GM10266 (cell line): ENCODE measurements around the gene PDXK.

Experiments
- DNase-seq: peaks from one replicate; pipeline ENCODE4 v3.0.0; 2012; ENCODE audit errors: extremely low spot score
- TF ChIP-seq, protein P1 (sequence below): IDR thresholded peaks from 2 replicates; pipeline ENCODE4 v1.5.1; 2012; ENCODE audit warnings: mild to moderate bottlenecking, low read depth; ENCODE audit not compliant: control insufficient read depth, insufficient read depth; ENCODE audit errors: missing control alignments

The PDXK gene

DNA sequence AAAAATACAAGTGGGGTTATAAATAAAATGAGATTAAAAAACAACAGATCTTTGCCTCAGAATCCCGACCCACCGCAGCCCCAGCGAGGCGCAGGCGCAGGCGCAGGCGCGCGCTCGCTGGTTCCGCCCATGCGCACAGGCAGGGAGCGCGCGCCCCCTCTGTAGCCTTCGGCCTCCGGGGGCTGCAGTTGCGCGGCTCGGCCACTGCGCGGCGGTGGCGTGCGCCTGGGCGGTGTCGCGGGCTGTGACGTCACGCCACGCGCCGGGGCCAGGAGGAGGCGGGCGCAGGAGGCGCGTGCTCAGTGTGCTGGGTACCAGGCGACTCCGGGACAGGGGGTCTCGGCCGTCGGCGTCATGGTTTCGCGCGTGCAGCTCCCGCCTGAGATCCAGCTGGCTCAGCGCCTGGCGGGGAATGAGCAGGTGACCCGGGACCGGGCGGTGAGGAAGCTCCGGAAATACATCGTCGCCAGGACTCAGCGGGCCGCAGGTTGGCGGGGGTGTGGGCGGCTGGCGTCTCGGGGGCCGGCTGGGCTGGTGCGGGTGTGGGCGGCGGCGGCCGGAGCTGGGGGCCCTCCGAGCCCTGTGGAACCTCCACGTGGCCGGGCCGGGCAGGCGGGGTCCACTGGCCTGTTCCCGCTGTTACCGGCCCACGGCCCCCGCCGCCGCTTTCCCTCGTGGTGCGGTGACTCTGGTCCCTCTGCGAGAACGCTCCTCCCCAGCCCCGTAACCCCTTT, 70.5 kb downstream of the PDXK start, which contains the start of gene RRP1:
Gene RRP1, plus strand, starts transcription at position 302 of the 734 bp plus-strand sequence. Its CDS starts 53 bp downstream, at position 355.
- TF ChIP-seq, protein P1, sequence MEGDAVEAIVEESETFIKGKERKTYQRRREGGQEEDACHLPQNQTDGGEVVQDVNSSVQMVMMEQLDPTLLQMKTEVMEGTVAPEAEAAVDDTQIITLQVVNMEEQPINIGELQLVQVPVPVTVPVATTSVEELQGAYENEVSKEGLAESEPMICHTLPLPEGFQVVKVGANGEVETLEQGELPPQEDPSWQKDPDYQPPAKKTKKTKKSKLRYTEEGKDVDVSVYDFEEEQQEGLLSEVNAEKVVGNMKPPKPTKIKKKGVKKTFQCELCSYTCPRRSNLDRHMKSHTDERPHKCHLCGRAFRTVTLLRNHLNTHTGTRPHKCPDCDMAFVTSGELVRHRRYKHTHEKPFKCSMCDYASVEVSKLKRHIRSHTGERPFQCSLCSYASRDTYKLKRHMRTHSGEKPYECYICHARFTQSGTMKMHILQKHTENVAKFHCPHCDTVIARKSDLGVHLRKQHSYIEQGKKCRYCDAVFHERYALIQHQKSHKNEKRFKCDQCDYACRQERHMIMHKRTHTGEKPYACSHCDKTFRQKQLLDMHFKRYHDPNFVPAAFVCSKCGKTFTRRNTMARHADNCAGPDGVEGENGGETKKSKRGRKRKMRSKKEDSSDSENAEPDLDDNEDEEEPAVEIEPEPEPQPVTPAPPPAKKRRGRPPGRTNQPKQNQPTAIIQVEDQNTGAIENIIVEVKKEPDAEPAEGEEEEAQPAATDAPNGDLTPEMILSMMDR: peak; percentile 100
- peak; percentile 99 for DNase-seq

DNA sequence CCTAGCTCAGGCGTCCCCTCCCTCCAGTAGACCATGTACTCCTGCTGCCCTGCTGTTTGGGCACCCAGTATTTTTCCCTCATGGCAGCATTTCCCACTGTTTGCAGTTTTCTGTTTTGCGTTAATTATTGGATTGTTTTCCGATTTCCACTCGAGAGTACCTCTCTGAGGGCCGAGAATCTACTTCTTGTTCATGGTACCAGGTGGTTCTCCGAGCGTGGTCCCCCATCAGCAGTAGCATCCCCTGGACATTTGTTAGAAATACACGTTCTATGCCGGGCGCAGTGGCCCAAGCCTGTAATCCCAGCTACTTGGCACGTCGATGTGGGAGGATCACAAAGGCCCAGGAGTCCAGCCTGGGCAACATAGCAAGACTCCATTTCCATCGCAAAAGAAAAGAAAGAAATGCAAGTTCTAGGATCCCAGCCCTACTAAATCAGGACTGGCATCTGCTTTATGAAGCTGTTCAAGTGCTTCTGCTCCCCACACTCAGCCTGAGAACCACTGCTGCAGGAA, 71.1 kb downstream of the PDXK start:
- no peak for DNase-seq
- TF ChIP-seq, protein P1: no peak

DNA sequence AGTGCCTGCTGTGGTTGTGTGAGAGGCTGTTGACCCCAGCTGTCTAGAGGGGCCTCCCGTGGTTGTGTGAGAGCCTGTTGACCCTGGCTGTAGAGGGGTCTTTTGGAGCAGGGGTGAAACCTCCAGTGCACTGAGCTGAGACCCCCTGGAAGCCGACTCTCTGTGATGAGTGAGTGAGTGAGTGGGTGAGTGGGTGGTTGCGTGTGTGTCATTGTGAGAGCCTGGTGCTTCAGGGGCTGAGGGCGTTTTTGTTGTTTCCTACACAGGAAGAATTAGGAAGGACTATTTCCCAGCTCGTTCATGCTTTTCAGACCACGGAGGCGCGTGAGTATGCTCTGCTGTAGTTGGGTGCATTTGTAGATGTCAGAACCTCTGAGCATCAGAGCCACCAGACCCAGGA, 73.5 kb downstream of the PDXK start:
- DNase-seq: no peak

DNA sequence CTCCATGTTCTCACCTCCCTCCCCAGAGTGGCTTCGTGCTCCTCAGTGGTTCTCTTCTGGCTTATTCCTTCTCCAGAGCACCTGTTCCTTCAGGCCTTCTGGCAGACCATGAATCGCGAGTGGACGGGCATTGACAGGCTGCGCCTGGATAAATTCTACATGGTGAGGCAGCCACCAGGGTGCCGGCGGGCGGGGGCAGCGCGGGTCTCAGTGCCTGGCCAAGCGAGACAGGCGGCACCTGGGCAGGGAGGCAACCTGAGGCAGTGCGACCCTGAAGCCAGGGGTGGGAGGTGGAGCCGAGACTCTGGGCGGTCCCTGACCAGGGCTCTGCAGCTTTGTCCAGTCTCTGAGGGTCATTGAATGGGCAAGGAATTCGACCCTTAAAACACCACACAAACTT, 74.3 kb downstream of the PDXK start:
- TF ChIP-seq, protein P1: no peak
- DNase-seq: no peak

More for the DNA sequence above, 73.5 kb downstream of the PDXK start:
- TF ChIP-seq, protein P1: no peak

DNA sequence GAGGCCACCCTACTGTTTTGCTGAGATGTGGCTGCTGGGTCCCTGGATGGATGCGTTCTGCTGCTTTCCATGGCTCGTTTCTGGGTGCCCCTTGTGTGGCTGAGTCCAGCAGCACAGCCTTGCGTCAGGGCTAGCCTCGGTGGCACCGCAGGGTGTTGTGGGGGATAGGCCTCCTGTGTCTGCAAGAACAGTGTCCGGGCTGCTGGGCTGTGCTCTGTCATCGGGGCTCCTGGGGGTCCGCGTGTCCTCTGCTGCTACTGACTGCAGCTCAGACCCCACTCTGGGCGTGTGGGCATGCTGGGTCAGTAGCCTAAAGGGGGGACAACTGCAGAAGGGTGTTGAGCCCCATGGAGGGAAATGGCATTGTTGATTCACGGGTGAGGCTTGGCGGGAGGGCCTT, 75.4 kb downstream of the PDXK start:
- no peak for DNase-seq
- TF ChIP-seq, protein P1: no peak

DNA sequence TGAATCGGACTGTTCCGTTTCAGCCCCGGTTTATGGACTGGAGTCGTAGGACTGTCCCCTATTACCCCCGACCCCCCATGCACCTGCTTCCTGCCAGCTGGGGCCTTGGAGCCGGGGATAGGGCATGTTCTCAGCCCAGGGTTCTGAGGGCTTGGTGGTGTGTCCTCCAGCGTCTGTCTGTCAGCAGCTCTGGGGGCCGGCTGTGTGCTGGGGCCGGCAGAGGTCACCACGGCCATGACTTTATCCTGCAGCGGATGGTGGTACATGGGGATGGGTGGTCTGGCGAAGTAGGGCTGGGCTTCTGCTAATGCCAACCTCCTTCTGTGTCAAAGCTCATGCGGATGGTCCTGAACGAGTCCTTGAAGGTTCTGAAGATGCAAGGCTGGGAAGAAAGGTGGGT, 75.9 kb downstream of the PDXK start:
- TF ChIP-seq, protein P1: no peak
- DNase-seq: no peak

DNA sequence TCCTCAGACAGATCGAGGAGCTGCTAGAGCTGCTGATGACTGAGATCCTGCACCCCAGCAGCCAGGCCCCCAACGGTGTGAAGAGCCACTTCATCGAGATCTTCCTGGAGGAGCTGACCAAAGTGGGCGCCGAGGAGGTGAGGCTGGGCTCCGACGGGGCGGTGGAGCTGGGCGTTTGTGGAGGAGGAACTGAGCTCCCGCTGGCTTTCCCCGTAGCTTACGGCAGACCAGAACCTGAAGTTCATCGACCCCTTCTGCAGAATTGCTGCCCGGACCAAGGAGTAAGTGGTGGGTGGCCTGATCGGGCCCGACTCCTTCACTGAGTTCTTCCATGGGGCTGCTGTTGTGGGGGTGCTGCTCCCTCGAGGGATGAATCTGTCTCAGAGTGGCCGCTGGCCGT, 78.5 kb downstream of the PDXK start:
- TF ChIP-seq, protein P1: no peak

More for the DNA sequence above, 78.5 kb downstream of the PDXK start:
- DNase-seq: no peak
